Activated CD4-positive, alpha-beta memory T cell treated with anti-CD3 and anti-CD28 coated beads, Interleukin-2, amount 10 ng/mL, durations not matched to agents 7 days and 5 days (primary cell): Measurements from ENCODE around the gene SMPD2. TPM values are rescaled to one million over a fixed set of nuclear protein-coding genes. Genes with fewer than 3 reads are reported as not detected.

ENCODE experiments used
- CTCF ChIA-PET: fragments of 350-600 bp; sonication (Branson Sonifier 250); formaldehyde crosslinking; loops from one replicate; lab custom pipeline; 2021; ENCODE audit warnings: antibody characterized with exemption, inconsistent platforms; lab: Charles Lee
- POLR2A ChIA-PET: fragments of 350-600 bp; sonication (Branson Sonifier 250); formaldehyde crosslinking; loops from one replicate; lab custom pipeline; 2021; ENCODE audit warnings: antibody characterized with exemption; lab: Charles Lee
- DNase-seq: peaks from one replicate; pipeline ENCODE4 v3.0.0-alpha.2; 2020
- H3K27ac Mint-ChIP-seq: one replicate; pipeline ENCODE4 v1.8.0; 2021; ENCODE audit warnings: mild to moderate bottlenecking, mixed read lengths
- H3K27me3 Mint-ChIP-seq: one replicate; pipeline ENCODE4 v1.8.0; 2021; ENCODE audit warnings: mixed read lengths
- H3K36me3 Mint-ChIP-seq: one replicate; pipeline ENCODE4 v1.8.0; 2021; ENCODE audit warnings: low read depth, mixed read lengths
- H3K4me1 Mint-ChIP-seq: one replicate; pipeline ENCODE4 v1.8.0; 2021; ENCODE audit warnings: mixed read lengths
- H3K4me3 Mint-ChIP-seq: one replicate; pipeline ENCODE4 v1.8.0; 2021; ENCODE audit warnings: mild to moderate bottlenecking, mixed read lengths
- H3K9me3 Mint-ChIP-seq: one replicate; pipeline ENCODE4 v1.8.0; 2021; ENCODE audit warnings: mixed read lengths
- total RNA-seq, 2 experiments: library from RNA; stranded (reverse); gene quantifications; one replicate each; pipeline ENCODE4 v1.2.3, GENCODE V29; 2021

Gene SMPD2
- total RNA-seq, 2 experiments from 2014 or later, result 15.9 to 16.9 TPM

GRCh38 chr6:109469591-109470189 lies 29.2 kb downstream of the SMPD2 start:
- no peak overlapping the region for H3K4me3 Mint-ChIP-seq
- H3K27ac Mint-ChIP-seq, result peak overlapping the region; percentile 23
- no peaks in the 10 kb centered on the region for H3K9me3 Mint-ChIP-seq
- peaks cover 52% of the 10 kb centered on the region for H3K4me1 Mint-ChIP-seq
- CTCF ChIA-PET, result interaction anchor here (2.3 kb wide), 1 partner anchor 13 kb away, joined by 5 read pairs; the partner anchor contains the start of gene MICAL1
- no peak for DNase-seq
- H3K27me3 Mint-ChIP-seq, result no peaks in the 10 kb centered on the region
- POLR2A ChIA-PET, result interaction anchor here (0.7 to 5.2 kb wide), 7 partner anchors 10 to 29 kb away, joined by 3 to 29 read pairs (median 4); partner anchors contain the start of genes MICAL1, PPIL6, SMPD2 and ZBTB24
- peaks cover 93% of the 10 kb centered on the region for H3K36me3 Mint-ChIP-seq

- Mint-ChIP-seq H3K4me3 (no peak overlapping the region), H3K4me1 (peaks cover 57% of the 10 kb centered on the region), H3K36me3 (peaks cover 93% of the 10 kb centered on the region), H3K9me3 (no peaks in the 10 kb centered on the region), H3K27me3 (no peaks in the 10 kb centered on the region), H3K27ac (peak overlapping the region; percentile 7)
- ChIA-PET POLR2A (interaction anchor here (1.0 to 5.2 kb wide), 3 partner anchors 10 to 30 kb away, joined by 3 to 29 read pairs (median 21); partner anchors contain the start of genes MICAL1 and ZBTB24), CTCF (interaction anchor here (2.3 kb wide), 1 partner anchor 15 kb away, joined by 5 read pairs; the partner anchor contains the start of gene MICAL1)
- no peak for DNase-seq
Observed at GRCh38 chr6:109471105-109471810, 30.7 kb downstream of the SMPD2 start.

GRCh38 chr6:109472132-109472995 lies 31.8 kb downstream of the SMPD2 start:
- ChIA-PET POLR2A (interaction anchor here (1.3 to 5.2 kb wide), 3 partner anchors 9 to 17 kb away, joined by 4 to 29 read pairs (median 21); partner anchors contain the start of genes MICAL1 and ZBTB24), CTCF (interaction anchor here (1.5 kb wide), 1 partner anchor 17 kb away, joined by 6 read pairs; the partner anchor contains the start of gene MICAL1)
- H3K27ac Mint-ChIP-seq, result peak overlapping the region; percentile 41
- H3K4me1 Mint-ChIP-seq, result peaks cover 67% of the 10 kb centered on the region
- DNase-seq, result no peak
- H3K4me3 Mint-ChIP-seq, result no peak overlapping the region
- no peaks in the 10 kb centered on the region for H3K27me3 Mint-ChIP-seq
- peaks cover 92% of the 10 kb centered on the region for H3K36me3 Mint-ChIP-seq
- no peaks in the 10 kb centered on the region for H3K9me3 Mint-ChIP-seq

DNA sequence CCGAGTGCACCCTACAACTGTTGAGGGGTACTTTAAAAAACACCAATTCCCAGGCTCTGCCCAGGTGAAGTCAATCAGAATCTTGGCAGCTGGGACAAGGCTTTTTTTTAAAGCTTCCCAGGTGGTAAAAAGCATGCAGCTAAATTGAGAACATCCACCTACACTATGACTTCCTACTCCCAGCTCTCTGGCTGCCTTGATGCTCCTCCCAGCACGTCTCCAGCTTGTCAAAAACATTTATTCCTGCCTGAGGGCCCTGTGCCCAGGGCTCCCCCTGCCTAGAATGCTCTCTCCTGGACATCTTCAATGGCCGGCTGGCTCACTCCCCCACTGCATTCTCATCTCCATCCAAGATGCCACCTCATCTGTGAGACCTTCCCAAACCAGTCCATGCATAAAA lies 32.6 kb downstream of the SMPD2 start:
- no peaks in the 10 kb centered on the region for H3K27me3 Mint-ChIP-seq
- CTCF ChIA-PET, result interaction anchor here (1.5 kb wide), 1 partner anchor 18 kb away, joined by 6 read pairs; the partner anchor contains the start of gene MICAL1
- no peak overlapping the region for H3K4me3 Mint-ChIP-seq
- peaks cover 72% of the 10 kb centered on the region for H3K4me1 Mint-ChIP-seq
- POLR2A ChIA-PET, result interaction anchor here (1.3 to 5.2 kb wide), 3 partner anchors 8 to 18 kb away, joined by 4 to 29 read pairs (median 21); partner anchors contain the start of genes MICAL1 and ZBTB24
- no peaks in the 10 kb centered on the region for H3K9me3 Mint-ChIP-seq
- peak overlapping the region; percentile 41 for H3K27ac Mint-ChIP-seq
- no peak for DNase-seq
- H3K36me3 Mint-ChIP-seq, result peaks cover 91% of the 10 kb centered on the region

GRCh38 chr6:109474995-109475394 lies 34.5 kb downstream of the SMPD2 start:
- H3K27me3 Mint-ChIP-seq, result no peaks in the 10 kb centered on the region
- no peak overlapping the region for H3K4me3 Mint-ChIP-seq
- H3K36me3 Mint-ChIP-seq, result peaks cover 88% of the 10 kb centered on the region
- H3K4me1 Mint-ChIP-seq, result peaks cover 80% of the 10 kb centered on the region
- POLR2A ChIA-PET, result interaction anchor here (0.6 kb wide), 1 partner anchor 113 kb away, joined by 3 read pairs; no protein-coding TSS in a partner anchor
- DNase-seq, result no peak
- H3K27ac Mint-ChIP-seq, result peak overlapping the region; percentile 28
- CTCF ChIA-PET, result interaction anchor here (0.7 kb wide), 1 partner anchor 10 kb away, joined by 3 read pairs; no protein-coding TSS in a partner anchor
- no peaks in the 10 kb centered on the region for H3K9me3 Mint-ChIP-seq

DNA sequence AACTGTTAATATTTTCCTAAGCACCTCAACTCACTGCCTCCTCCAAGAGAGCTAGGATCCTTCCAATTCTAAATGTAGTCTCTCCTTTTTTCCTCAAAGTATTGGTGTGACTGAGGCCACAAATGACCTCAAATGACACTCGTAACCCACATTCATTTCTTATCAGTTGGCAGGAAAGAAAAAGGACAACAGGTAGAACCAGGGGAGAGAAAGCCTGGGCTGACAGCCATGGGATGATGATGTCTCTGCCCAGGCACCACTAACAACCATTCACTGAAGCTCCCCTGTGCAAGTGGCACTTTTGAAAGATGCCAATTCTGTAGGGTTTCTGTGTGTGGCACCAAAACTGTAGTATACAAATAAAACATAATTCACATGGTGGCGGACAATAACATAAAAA lies 35.1 kb downstream of the SMPD2 start:
- peaks cover 86% of the 10 kb centered on the region for H3K36me3 Mint-ChIP-seq
- ChIA-PET CTCF (no interaction called here), POLR2A (interaction anchor here (0.7 to 1.2 kb wide), 3 partner anchors 10 to 22 kb away, joined by 3 to 4 read pairs (median 3); no protein-coding TSS in a partner anchor)

GRCh38 chr6:109477184-109477583 lies 36.7 kb downstream of the SMPD2 start:
- peaks cover 85% of the 10 kb centered on the region for H3K36me3 Mint-ChIP-seq
- no peaks in the 10 kb centered on the region for H3K27me3 Mint-ChIP-seq
- POLR2A ChIA-PET, result no interaction called here
- H3K9me3 Mint-ChIP-seq, result no peaks in the 10 kb centered on the region
- peak overlapping the region; percentile 74 for H3K4me3 Mint-ChIP-seq
- CTCF ChIA-PET, result no interaction called here
- peaks cover 83% of the 10 kb centered on the region for H3K4me1 Mint-ChIP-seq
- DNase-seq, result no peak
- no peak overlapping the region for H3K27ac Mint-ChIP-seq

More for the DNA sequence above, 35.1 kb downstream of the SMPD2 start:
- Mint-ChIP-seq H3K4me3 (no peak overlapping the region), H3K27me3 (no peaks in the 10 kb centered on the region), H3K9me3 (no peaks in the 10 kb centered on the region), H3K27ac (peak overlapping the region; percentile 29), H3K4me1 (peaks cover 84% of the 10 kb centered on the region)
- no peak for DNase-seq

- CTCF ChIA-PET, result interaction anchor here (0.6 kb wide), 1 partner anchor 17 kb away, joined by 3 read pairs; no protein-coding TSS in a partner anchor
Observed at GRCh38 chr6:109477725-109478124, 37.2 kb downstream of the SMPD2 start.

GRCh38 chr6:109478222-109478805 lies 37.8 kb downstream of the SMPD2 start:
- peak overlapping the region; percentile 67 for H3K27ac Mint-ChIP-seq
- POLR2A ChIA-PET, result interaction anchor here (0.6 to 8.1 kb wide), 8 partner anchors 13 to 384 kb away, joined by 3 to 139 read pairs (median 4); partner anchors contain the start of genes CD164, MICAL1 and SESN1
- CTCF ChIA-PET, result interaction anchor here (0.6 to 0.7 kb wide), 3 partner anchors 18 to 317 kb away, joined by 3 to 4 read pairs (median 3); no protein-coding TSS in a partner anchor
- no peaks in the 10 kb centered on the region for H3K27me3 Mint-ChIP-seq
- H3K4me1 Mint-ChIP-seq, result peaks cover 74% of the 10 kb centered on the region
- DNase-seq, result no peak
- H3K4me3 Mint-ChIP-seq, result peak overlapping the region; percentile 74
- H3K36me3 Mint-ChIP-seq, result peaks cover 76% of the 10 kb centered on the region
- no peaks in the 10 kb centered on the region for H3K9me3 Mint-ChIP-seq

More at GRCh38 chr6:109477725-109478124, 37.2 kb downstream of the SMPD2 start:
- Mint-ChIP-seq H3K27ac (peak overlapping the region; percentile 67), H3K9me3 (no peaks in the 10 kb centered on the region), H3K36me3 (peaks cover 82% of the 10 kb centered on the region), H3K4me3 (peak overlapping the region; percentile 74), H3K27me3 (no peaks in the 10 kb centered on the region), H3K4me1 (peaks cover 80% of the 10 kb centered on the region)
- POLR2A ChIA-PET, result interaction anchor here (3.0 kb wide), 1 partner anchor 95 kb away, joined by 9 read pairs; the partner anchor contains the start of gene CD164
- DNase-seq, result no peak

- H3K27ac Mint-ChIP-seq, result peak overlapping the region; percentile 67
- POLR2A ChIA-PET, result interaction anchor here (0.6 to 8.1 kb wide), 12 partner anchors 8 to 384 kb away, joined by 3 to 139 read pairs (median 6); partner anchors contain the start of genes CD164, MICAL1, PPIL6 and SESN1
- H3K9me3 Mint-ChIP-seq, result no peaks in the 10 kb centered on the region
- H3K27me3 Mint-ChIP-seq, result no peaks in the 10 kb centered on the region
- no peak for DNase-seq
- peaks cover 74% of the 10 kb centered on the region for H3K4me1 Mint-ChIP-seq
- peak overlapping the region; percentile 74 for H3K4me3 Mint-ChIP-seq
- peaks cover 69% of the 10 kb centered on the region for H3K36me3 Mint-ChIP-seq
- CTCF ChIA-PET, result interaction anchor here (0.6 to 2.6 kb wide), 7 partner anchors 12 to 316 kb away, joined by 3 to 13 read pairs (median 5); partner anchors contain the start of gene MICAL1
Observed at GRCh38 chr6:109478841-109479624, 38.5 kb downstream of the SMPD2 start.
